Thyroid gland (tissue), 4 donors: ENCODE data around the gene NDUFC1.
"Not testable (repeated sequence)": the region's sequence is repeated elsewhere in the genome, so short reads cannot be mapped to it uniquely, and the experiment has no call there.

ENCODE experiments used
- POLR2A ChIP-seq, 2 donors: fragments of 450-650 bp; IDR thresholded peaks; one replicate each; pipeline ENCODE4 v1.6.1; 2017; ENCODE audit warnings: antibody characterized with exemption in 2 of 2, mild to moderate bottlenecking in 2 of 2, moderate library complexity in 1 of 2
- TF ChIP-seq, protein P1 (sequence below), 6 experiments: fragments of 200-600 bp in 3 of 6; fragments of 450-650 bp in 3 of 6; sonication (generic) in 3 of 6; IDR thresholded peaks; one replicate each; pipeline ENCODE4 v1.5.1; 2016 to 2019; ENCODE audit warnings: antibody characterized with exemption in 6 of 6, mild to moderate bottlenecking in 2 of 6, inconsistent platforms in 1 of 6, moderate library complexity in 1 of 6

DNA sequence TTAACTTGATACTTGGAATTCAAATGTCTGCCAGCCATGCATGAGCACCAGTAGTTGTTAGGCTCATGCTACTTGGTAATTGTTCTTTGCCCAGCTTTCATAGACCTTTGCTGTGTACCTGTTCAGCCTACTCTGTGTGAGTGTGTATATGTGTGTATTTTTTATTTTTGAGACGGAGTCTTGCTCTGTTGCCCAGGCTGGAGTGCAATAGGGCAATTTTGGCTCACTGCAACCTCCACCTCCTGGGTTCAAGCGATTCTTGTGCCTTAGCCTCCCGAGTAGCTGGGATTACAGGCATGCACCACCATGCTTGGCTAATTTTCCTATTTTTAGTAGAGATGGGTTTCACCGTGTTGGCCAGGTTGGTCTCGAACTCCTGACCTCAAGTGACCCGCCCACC, 20.3 kb upstream of the NDUFC1 start:
- TF ChIP-seq POLR2A (IDR thresholded peaks at IDR 0.05) = not testable (repeated sequence)
- TF ChIP-seq, protein P1, sequence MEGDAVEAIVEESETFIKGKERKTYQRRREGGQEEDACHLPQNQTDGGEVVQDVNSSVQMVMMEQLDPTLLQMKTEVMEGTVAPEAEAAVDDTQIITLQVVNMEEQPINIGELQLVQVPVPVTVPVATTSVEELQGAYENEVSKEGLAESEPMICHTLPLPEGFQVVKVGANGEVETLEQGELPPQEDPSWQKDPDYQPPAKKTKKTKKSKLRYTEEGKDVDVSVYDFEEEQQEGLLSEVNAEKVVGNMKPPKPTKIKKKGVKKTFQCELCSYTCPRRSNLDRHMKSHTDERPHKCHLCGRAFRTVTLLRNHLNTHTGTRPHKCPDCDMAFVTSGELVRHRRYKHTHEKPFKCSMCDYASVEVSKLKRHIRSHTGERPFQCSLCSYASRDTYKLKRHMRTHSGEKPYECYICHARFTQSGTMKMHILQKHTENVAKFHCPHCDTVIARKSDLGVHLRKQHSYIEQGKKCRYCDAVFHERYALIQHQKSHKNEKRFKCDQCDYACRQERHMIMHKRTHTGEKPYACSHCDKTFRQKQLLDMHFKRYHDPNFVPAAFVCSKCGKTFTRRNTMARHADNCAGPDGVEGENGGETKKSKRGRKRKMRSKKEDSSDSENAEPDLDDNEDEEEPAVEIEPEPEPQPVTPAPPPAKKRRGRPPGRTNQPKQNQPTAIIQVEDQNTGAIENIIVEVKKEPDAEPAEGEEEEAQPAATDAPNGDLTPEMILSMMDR (IDR thresholded peaks at IDR 0.05) = not testable (repeated sequence)
